Transverse colon (tissue), 4 donors: ENCODE data around the gene AOAH.

Experiments
- CTCF ChIP-seq, 5 experiments: fragments of 200-600 bp in 3 of 5; fragments of 450-650 bp in 2 of 5; sonication (generic) in 3 of 5; IDR thresholded peaks; 1 replicate in 2 of 5; 2 replicates in 3 of 5; pipeline ENCODE4 v1.5.1; 2016 to 2017; ENCODE audit warnings: antibody characterized with exemption in 5 of 5, inconsistent platforms in 3 of 5, mild to moderate bottlenecking in 2 of 5, moderate library complexity in 1 of 5
- POLR2AphosphoS5 ChIP-seq, 3 donors: sonication (generic); formaldehyde crosslinking; IDR thresholded peaks; one replicate each; pipeline ENCODE4 v1.6.1; 2016; ENCODE audit warnings: antibody characterized with exemption in 3 of 3

DNA sequence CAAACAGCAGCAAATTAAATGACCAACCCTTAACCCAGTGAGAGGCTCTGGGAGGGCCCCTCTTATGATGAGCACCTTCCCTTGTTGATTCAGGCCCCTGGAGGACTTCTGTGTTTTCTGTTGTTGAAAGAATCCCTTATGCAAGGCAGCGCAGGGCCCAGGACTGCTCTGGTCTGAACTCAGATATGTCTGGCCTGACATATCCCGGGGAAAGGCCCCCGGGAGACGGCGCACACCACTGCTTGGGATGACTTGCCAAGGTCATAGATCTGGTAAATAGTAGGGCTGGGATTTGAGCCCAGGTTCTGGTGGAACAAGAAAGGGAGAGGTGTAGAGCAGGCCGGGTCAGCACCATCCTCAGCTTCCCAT, 124.0 kb downstream of the AOAH start:
- TF ChIP-seq POLR2AphosphoS5 (IDR thresholded peaks at IDR 0.05) (no peak), CTCF (IDR thresholded peaks at IDR 0.05) (no peak)
